IPS DF 6.9 (cell line): ENCODE measurements around the gene KCNIP1.

Experiments
- DNase-seq: peaks from one replicate; pipeline ENCODE4 v3.0.0-alpha.2; 2013; ENCODE audit warnings: low read depth, low spot score
- H3K27ac ChIP-seq: one replicate; pipeline ENCODE4 v1.5.1; 2013; ENCODE audit warnings: low read length, control low read depth
- H3K27me3 ChIP-seq: 2 replicates; pipeline ENCODE4 v1.6.1; 2013; ENCODE audit warnings: mild to moderate bottlenecking, low read length; ENCODE audit not compliant: control insufficient read depth, insufficient read depth
- H3K36me3 ChIP-seq: 2 replicates; pipeline ENCODE4 v1.6.1; 2013; ENCODE audit warnings: low read length; ENCODE audit not compliant: control insufficient read depth, insufficient read depth
- H3K4me1 ChIP-seq: 2 replicates; pipeline ENCODE4 v1.6.1; 2013; ENCODE audit warnings: low read length; ENCODE audit not compliant: control insufficient read depth, insufficient read depth
- H3K4me3 ChIP-seq: 2 replicates; pipeline ENCODE4 v1.5.1; 2013; ENCODE audit warnings: mild to moderate bottlenecking, low read length
- H3K9me3 ChIP-seq: 2 replicates; pipeline ENCODE4 v1.6.1; 2013; ENCODE audit warnings: low read length, inconsistent platforms; ENCODE audit not compliant: control insufficient read depth, insufficient read depth
- WGBS: extraction: QIAGEN DNeasy Blood & Tissue Kit; methylation state at CpG from one replicate; pipeline ENCODE4 v1.1.7; 2013; ENCODE audit warnings: mixed read lengths, missing lambda C conversion rate; ENCODE audit not compliant: insufficient read length, insufficient coverage; 5-methylcytosine and 5-hydroxymethylcytosine counted together

Gene KCNIP1

DNA sequence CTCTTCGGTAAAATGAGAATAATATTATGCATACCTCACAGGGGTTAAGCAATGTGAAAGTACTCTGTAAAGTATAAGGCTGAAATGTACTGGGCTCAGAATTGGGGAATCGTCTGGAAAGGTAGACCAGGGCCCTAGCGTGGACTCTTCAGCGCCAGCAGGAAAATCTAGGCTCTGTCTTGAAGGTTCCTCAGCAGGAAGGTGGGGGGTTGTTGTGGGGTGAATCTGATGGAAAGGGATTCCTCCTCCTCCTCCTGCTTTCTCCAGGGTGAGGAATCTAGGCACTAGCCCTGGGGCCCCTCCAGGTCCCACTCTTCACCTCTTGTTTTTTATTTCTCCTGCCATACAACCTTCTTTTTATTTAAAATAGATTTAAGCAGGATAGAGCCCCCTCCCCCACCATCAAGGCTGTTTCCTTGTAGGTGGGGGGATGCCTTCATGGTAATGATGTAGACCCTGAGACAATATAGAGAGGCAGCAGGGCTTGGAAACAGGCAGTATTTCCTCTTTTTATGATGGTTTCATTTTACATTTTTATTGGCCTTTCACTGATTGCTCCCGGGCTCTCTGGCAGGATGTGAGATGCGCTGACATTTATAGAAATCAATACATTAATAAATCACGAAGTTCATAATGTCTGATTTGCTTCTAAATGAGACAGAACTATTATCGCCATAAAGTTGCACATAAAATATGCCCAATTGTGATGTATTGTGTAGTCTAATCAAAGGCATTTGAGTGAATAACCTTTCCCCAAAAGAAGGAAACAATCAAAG, 200.8 kb downstream of the KCNIP1 start:
- Histone ChIP-seq H3K27ac (no peak overlapping the region), H3K27me3 (no peaks in the 10 kb centered on the region), H3K4me3 (no peak overlapping the region), H3K36me3 (no peaks in the 10 kb centered on the region), H3K9me3 (no peaks in the 10 kb centered on the region), H3K4me1 (no peaks in the 10 kb centered on the region)
- no CpG with 5 or more reads among the region's 8 CpGs for WGBS
- no peak for DNase-seq

DNA sequence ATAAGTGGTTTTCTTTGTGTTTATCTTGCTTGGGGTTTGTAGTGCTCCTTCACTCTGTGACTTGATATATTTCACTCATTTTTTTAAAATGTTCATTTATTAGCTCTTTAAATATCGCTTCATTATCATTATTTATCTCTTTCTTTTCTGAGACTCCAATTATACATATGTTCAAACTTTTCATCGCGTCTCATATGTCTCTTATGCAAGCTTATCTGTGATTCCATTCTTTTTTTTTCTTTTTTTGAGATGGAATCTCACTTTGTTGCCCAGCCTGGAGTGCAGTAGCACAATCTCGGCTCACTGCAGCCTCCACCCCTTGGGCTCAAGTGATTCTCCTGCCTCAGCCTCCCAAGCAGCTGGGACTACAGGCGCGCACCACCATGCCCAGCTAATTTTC, 205.8 kb downstream of the KCNIP1 start:
- Histone ChIP-seq H3K27ac (no peak overlapping the region), H3K4me1 (no peaks in the 10 kb centered on the region), H3K4me3 (no peak overlapping the region), H3K27me3 (no peaks in the 10 kb centered on the region), H3K36me3 (no peaks in the 10 kb centered on the region), H3K9me3 (no peaks in the 10 kb centered on the region)
- DNase-seq, result no peak
- 100% methylated on average over 1 of the region's 6 CpGs for WGBS

DNA sequence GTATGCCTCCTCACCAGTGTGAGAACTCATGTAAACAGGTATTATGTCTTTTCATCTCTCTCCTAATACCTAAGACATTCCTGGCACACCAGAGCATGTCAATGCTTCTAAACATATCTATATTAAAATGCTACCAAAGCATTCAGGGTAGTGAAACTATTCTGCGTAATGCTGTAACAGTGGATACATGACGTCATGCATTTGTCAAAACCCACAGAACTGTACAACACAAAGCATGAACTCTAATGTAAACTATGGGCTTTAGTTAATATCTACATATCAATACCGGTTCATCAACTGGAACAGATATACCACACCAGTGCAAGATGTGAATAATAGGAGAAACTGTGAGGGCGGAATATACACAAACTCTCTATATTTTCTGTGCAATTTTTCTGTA, 207.5 kb downstream of the KCNIP1 start:
- Histone ChIP-seq H3K4me1 (no peaks in the 10 kb centered on the region), H3K36me3 (no peaks in the 10 kb centered on the region), H3K27ac (no peak overlapping the region), H3K27me3 (no peaks in the 10 kb centered on the region), H3K4me3 (no peak overlapping the region), H3K9me3 (no peaks in the 10 kb centered on the region)
- DNase-seq, result no peak
- WGBS, result no CpG with 5 or more reads among the region's 4 CpGs

- no peak overlapping the region for H3K27ac ChIP-seq
- H3K4me1 ChIP-seq, result no peaks in the 10 kb centered on the region
- DNase-seq, result no peak
- H3K4me3 ChIP-seq, result no peak overlapping the region
- H3K9me3 ChIP-seq, result no peaks in the 10 kb centered on the region
- WGBS, result no CpG with 5 or more reads among the region's 5 CpGs
- no peaks in the 10 kb centered on the region for H3K27me3 ChIP-seq
- H3K36me3 ChIP-seq, result no peaks in the 10 kb centered on the region
These were observed 211.3 kb downstream of the KCNIP1 start for GRCh38 chr5:170715141-170715540.

DNA sequence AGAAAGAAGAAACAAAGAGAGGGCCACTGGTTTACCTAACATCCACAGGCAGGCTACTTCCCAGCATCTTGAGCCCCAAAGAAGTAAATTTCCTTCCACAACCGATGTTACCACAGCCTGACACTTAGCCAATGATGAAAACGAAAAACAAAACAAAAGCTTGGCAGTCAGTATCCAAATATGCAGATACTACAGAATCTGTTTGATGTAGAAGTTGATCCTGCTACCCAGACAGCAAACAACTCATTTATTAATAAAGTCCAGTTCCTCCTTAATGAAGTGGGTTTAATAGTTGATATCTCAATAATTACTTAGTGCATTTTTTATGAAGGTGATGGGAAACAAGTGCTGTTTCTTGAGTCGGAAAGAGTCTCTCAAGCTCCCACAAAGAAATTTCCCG, 212.6 kb downstream of the KCNIP1 start:
- no peaks in the 10 kb centered on the region for H3K4me1 ChIP-seq
- no peak overlapping the region for H3K27ac ChIP-seq
- H3K36me3 ChIP-seq, result no peaks in the 10 kb centered on the region
- no peaks in the 10 kb centered on the region for H3K9me3 ChIP-seq
- DNase-seq, result no peak
- H3K27me3 ChIP-seq, result no peaks in the 10 kb centered on the region
- H3K4me3 ChIP-seq, result no peak overlapping the region
- WGBS, result no CpG with 5 or more reads among the region's 4 CpGs

DNA sequence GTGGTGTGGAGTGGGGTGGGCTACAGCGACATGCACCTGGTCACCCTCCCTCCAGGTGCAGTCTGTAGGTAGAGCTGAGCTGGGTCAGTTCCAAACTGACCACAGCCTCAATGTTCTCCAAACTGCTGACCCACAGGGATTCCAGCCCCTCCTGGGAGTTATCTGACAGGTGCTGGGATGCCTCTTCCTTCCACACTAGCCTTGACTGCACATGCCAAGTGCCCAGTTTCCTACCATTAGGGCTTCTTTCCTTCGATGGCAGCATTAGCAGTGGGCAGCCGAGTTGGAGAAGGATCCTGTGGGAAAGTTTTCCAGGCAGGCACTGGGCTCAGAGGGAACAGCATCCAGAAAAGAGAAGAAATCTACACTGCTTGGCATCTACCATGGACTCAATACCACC, 215.7 kb downstream of the KCNIP1 start:
- H3K27ac ChIP-seq, result no peak overlapping the region
- H3K4me3 ChIP-seq, result no peak overlapping the region
- no peaks in the 10 kb centered on the region for H3K27me3 ChIP-seq
- H3K4me1 ChIP-seq, result no peaks in the 10 kb centered on the region; the same call in 1 of the 2 replicates
- no peak for DNase-seq
- WGBS, result no CpG with 5 or more reads among the region's 3 CpGs
- no peaks in the 10 kb centered on the region for H3K36me3 ChIP-seq
- no peaks in the 10 kb centered on the region for H3K9me3 ChIP-seq

- H3K27me3 ChIP-seq, result no peaks in the 10 kb centered on the region
- no peak overlapping the region for H3K4me3 ChIP-seq
- no peak for DNase-seq
- no peaks in the 10 kb centered on the region; the same call in 1 of the 2 replicates for H3K4me1 ChIP-seq
- no peaks in the 10 kb centered on the region for H3K9me3 ChIP-seq
- no CpG with 5 or more reads among the region's 4 CpGs for WGBS
- H3K36me3 ChIP-seq, result no peaks in the 10 kb centered on the region
- no peak overlapping the region for H3K27ac ChIP-seq
These were observed 216.4 kb downstream of the KCNIP1 start for GRCh38 chr5:170720179-170720578.

DNA sequence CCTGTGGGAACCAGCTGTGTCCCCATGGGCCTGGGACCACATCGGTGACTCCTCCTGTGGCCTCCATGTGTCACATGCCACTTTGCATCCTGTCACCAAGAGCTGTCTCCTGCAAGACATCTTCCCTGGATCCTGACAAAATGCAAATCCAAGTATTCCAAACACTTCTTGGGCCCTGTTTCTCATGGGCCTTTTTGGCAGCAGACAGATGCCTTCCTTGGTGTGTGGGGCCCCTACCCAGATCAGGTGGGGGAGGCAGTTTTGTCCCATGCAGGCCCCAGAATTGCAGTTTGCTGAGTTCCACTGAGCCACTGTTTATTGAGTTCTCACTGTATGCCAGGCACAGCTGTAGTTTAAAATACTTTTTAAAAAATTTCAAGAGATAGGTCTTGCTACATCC, 217.2 kb downstream of the KCNIP1 start:
- Histone ChIP-seq H3K4me1 (no peaks in the 10 kb centered on the region; the same call in 1 of the 2 replicates), H3K4me3 (no peak overlapping the region), H3K9me3 (no peaks in the 10 kb centered on the region), H3K27ac (no peak overlapping the region), H3K36me3 (no peaks in the 10 kb centered on the region), H3K27me3 (no peaks in the 10 kb centered on the region)
- no peak for DNase-seq
- no CpG with 5 or more reads among the region's 1 CpG for WGBS

DNA sequence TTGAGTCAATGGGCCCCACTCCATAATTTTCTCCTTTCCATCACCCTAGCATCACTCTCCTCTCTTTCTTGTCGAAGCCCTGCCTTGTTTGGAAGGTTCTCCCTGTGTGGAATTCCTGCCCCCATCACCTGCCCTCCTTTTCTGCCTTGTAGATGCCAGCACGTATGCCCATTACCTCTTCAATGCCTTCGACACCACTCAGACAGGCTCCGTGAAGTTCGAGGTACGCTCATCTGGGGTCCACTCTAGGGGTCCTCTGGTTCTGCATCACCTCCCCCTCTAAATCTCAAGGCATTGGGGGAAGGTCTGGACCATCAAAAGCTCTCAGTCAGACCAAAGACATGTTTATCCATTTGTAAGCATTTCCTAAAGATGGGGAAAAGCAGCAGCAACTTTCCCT, 217.9 kb downstream of the KCNIP1 start:
- Histone ChIP-seq H3K27me3 (no peaks in the 10 kb centered on the region), H3K4me3 (no peak overlapping the region), H3K36me3 (no peaks in the 10 kb centered on the region), H3K4me1 (no peaks in the 10 kb centered on the region; the same call in 1 of the 2 replicates), H3K27ac (no peak overlapping the region), H3K9me3 (no peaks in the 10 kb centered on the region)
- DNase-seq, result no peak
- no CpG with 5 or more reads among the region's 6 CpGs for WGBS

DNA sequence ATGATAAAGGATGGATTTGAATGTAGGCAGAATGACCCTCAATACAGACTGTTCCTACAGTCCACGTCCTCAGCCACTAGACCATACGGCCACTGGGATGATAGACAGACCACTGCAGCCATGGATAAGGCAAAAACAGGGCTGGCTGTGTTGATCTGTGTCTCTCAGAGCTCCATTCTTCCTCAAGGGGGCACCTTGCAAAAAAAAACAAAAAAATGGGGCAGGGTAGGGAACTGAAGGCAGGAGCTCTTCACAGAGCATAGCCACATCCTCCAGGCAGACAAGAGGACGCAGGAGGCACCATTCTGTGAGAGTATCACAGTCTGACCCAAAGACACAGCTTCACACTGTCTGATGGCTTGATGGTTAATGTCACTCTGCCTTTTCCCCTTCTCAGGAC, 218.5 kb downstream of the KCNIP1 start:
- DNase-seq, result no peak
- Histone ChIP-seq H3K36me3 (no peaks in the 10 kb centered on the region), H3K27ac (no peak overlapping the region), H3K9me3 (no peaks in the 10 kb centered on the region), H3K27me3 (no peaks in the 10 kb centered on the region), H3K4me1 (no peaks in the 10 kb centered on the region; the same call in 1 of the 2 replicates), H3K4me3 (no peak overlapping the region)
- no CpG with 5 or more reads among the region's 3 CpGs for WGBS

DNA sequence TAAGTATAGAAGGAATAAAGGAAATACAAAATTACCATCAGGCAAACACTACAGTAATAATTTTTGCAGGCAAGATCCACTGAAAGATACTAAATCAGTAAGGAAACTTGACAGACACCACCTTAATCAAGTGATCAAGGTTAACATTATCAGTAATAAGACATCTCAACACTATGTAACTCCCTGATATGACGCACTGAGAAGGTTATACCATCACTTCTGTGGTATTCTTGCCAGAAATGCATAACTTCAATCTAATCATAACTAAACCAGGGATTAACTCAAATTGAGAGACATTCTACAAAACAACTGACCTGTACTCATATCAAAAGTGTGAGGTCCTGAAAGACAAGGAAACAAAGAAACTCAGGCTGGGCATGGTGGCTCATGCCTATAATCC, 227.2 kb downstream of the KCNIP1 start:
- Histone ChIP-seq H3K27ac (no peak overlapping the region), H3K4me3 (no peak overlapping the region), H3K9me3 (no peaks in the 10 kb centered on the region), H3K4me1 (no peaks in the 10 kb centered on the region), H3K36me3 (no peaks in the 10 kb centered on the region), H3K27me3 (no peaks in the 10 kb centered on the region)
- no peak for DNase-seq
- no CpG with 5 or more reads among the region's 1 CpG for WGBS
